Breast epithelium (tissue), 4 donors: Measurements from ENCODE around the gene MAN1B1. TPM values are rescaled to one million over a fixed set of nuclear protein-coding genes. Genes with fewer than 3 reads are reported as not detected.
"Not testable (repeated sequence)": the region's sequence is repeated elsewhere in the genome, so short reads cannot be mapped to it uniquely, and the experiment has no call there.

ENCODE experiments used
- DNase-seq, 2 donors: peaks; one replicate each; pipeline ENCODE4 v3.0.0-alpha.2; 2019; ENCODE audit warnings: low spot score in 2 of 2
- H3K27ac ChIP-seq, 2 donors: fragments of 200-600 bp; sonication (generic) in 1 of 2; one replicate each; pipeline ENCODE4 v1.5.1; 2016 to 2019; ENCODE audit warnings: mild to moderate bottlenecking in 1 of 2
- H3K27me3 ChIP-seq, 2 donors: fragments of 200-600 bp; sonication (generic) in 1 of 2; one replicate each; pipeline versions ENCODE4 v1.5.1 to v1.6.0; 2017 to 2019; ENCODE audit warnings: control low read depth in 1 of 2, mild to moderate bottlenecking in 1 of 2
- H3K36me3 ChIP-seq: fragments of 200-600 bp; one replicate; pipeline ENCODE4 v1.5.1; 2019
- H3K4me1 ChIP-seq, 2 donors: fragments of 200-600 bp; sonication (generic); one replicate each; pipeline ENCODE4 v1.5.1; 2016 to 2019; ENCODE audit warnings: control low read depth in 1 of 2
- H3K4me3 ChIP-seq, 3 donors: fragments of 200-600 bp; sonication (generic); 1 replicate in 2 of 3; 2 replicates in 1 of 3; pipeline ENCODE4 v1.5.1; 2016 to 2019; ENCODE audit warnings: mild to moderate bottlenecking in 3 of 3, moderate library complexity in 2 of 3
- H3K9me3 ChIP-seq, 2 donors: fragments of 200-600 bp; sonication (generic) in 1 of 2; one replicate each; pipeline ENCODE4 v1.5.1; 2016 to 2019; ENCODE audit warnings: control low read depth in 1 of 2
- CTCF ChIP-seq, 3 donors: fragments of 450-650 bp; IDR thresholded peaks; one replicate each; pipeline ENCODE4 v1.5.1; 2016 to 2017; ENCODE audit warnings: antibody characterized with exemption in 3 of 3, mild to moderate bottlenecking in 3 of 3, moderate library complexity in 3 of 3
- POLR2A ChIP-seq: fragments of 450-650 bp; IDR thresholded peaks from one replicate; pipeline ENCODE4 v1.6.1; 2016; ENCODE audit warnings: antibody characterized with exemption, mild to moderate bottlenecking, moderate library complexity
- POLR2AphosphoS5 ChIP-seq, 3 donors: sonication (generic); formaldehyde crosslinking; IDR thresholded peaks; one replicate each; pipeline ENCODE4 v1.6.1; 2017; ENCODE audit warnings: antibody characterized with exemption in 3 of 3
- intact Hi-C: fragments of 100-400 bp; cut with DNase I; formaldehyde crosslinking; loops from one replicate; pipeline ENCODE4 v1.15.1; 2023; ENCODE audit warnings: low total_unique reads
- total RNA-seq, 3 donors: library from RNA; depleted of rRNA; stranded (reverse); fragments of >200 nt; gene quantifications; one replicate each; pipeline ENCODE4 v1.1.0, GENCODE V29; 2016

MAN1B1 gene
- total RNA-seq, 3 donors from 2014 or later: 50.1 to 62.8 (median 50.8) TPM

- H3K9me3 ChIP-seq: peaks cover 0 to 11% of the 10 kb centered on the region in 2 donors
- H3K27me3 ChIP-seq: no peaks in the 10 kb centered on the region
- peak overlapping the region; percentile 73 to 75 for H3K27ac ChIP-seq
- TF ChIP-seq POLR2A: no peak
- no peak for TF ChIP-seq POLR2AphosphoS5 (IDR thresholded peaks at IDR 0.05)
- TF ChIP-seq CTCF (IDR thresholded peaks at IDR 0.05): no peak
- H3K4me1 ChIP-seq: peaks cover 0 to 13% of the 10 kb centered on the region in 2 donors
- no peak for DNase-seq
- H3K36me3 ChIP-seq: no peaks in the 10 kb centered on the region
- intact Hi-C loops: loop anchor here (5.0 kb wide), 1 partner anchor 97 kb away; the partner anchor contains the start of genes CYSRT1 and RNF224
- H3K4me3 ChIP-seq: peak overlapping the region; percentile 63 to 82 (median 80)
Measured at GRCh38 chr9:137130176-137130755, 43.5 kb downstream of the MAN1B1 start.

DNA sequence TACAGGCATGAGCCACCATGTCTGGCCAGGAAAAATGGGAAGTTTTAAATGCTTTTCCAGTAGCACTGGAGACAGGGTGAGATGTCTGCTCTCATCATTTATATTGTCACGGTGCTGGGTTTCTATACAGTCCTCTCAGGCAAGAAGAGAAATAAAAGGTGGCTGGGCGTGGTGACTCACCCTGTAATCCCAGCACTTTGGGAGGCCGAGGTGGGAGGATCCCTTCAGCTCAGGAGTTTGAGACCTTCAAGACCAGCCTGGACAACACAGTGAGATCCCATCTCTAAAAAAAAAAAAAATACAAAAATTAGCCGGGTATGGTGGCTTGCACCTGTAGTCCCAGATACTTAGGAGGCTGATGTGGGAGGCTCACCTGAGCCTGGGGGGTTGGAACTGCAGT lies 47.4 kb downstream of the MAN1B1 start:
- Histone ChIP-seq H3K27ac (no peak overlapping the region), H3K4me1 (no peaks in the 10 kb centered on the region), H3K36me3 (no peaks in the 10 kb centered on the region), H3K9me3 (peaks cover 0 to 11% of the 10 kb centered on the region in 2 donors), H3K4me3 (no peak overlapping the region), H3K27me3 (peaks cover 3 to 37% of the 10 kb centered on the region in 2 donors)
- no peak for DNase-seq
- intact Hi-C loops: loop anchor here (5.0 kb wide), 1 partner anchor 93 kb away; the partner anchor contains the start of genes CYSRT1 and RNF224
- no peak for TF ChIP-seq POLR2AphosphoS5 (IDR thresholded peaks at IDR 0.05)
- TF ChIP-seq CTCF (IDR thresholded peaks at IDR 0.05): no peak
- no peak for TF ChIP-seq POLR2A

DNA sequence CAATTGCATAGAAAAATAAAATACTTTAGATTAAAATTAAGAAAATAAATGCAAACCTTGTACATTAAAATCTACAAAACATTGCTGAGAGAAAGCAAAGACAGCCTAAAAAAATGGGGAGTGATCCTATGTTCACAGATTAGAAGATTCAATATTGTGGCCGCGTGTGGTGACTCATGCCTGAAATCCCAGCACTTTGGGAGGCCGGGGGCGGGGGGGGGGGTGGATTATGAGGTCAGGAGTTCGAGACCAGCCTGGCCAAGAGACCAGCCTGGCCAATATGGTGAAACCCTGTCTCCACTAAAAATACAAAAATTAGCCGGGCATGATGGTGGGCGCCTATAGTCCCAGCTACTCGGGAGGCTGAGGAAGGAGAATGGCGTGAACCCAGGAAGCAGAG lies 48.4 kb downstream of the MAN1B1 start:
- H3K4me3 ChIP-seq, H3K9me3 ChIP-seq, H3K4me1 ChIP-seq, DNase-seq, H3K27ac ChIP-seq, H3K36me3 ChIP-seq, intact Hi-C loops: not testable (repeated sequence)
- peaks cover 6 to 47% of the 10 kb centered on the region in 2 donors for H3K27me3 ChIP-seq

GRCh38 chr9:137136261-137136880 lies 49.6 kb downstream of the MAN1B1 start:
- Histone ChIP-seq H3K27me3 (peaks cover 6 to 59% of the 10 kb centered on the region in 2 donors), H3K9me3 (no peaks in the 10 kb centered on the region), H3K27ac (no peak overlapping the region), H3K36me3 (no peaks in the 10 kb centered on the region), H3K4me3 (no peak overlapping the region), H3K4me1 (no peaks in the 10 kb centered on the region)
- intact Hi-C loops: no loop called here
- TF ChIP-seq POLR2A: no peak
- TF ChIP-seq CTCF (IDR thresholded peaks at IDR 0.05): no peak
- no peak for TF ChIP-seq POLR2AphosphoS5 (IDR thresholded peaks at IDR 0.05)
- no peak for DNase-seq

- no peak for DNase-seq
- TF ChIP-seq POLR2A: no peak
- no peak for TF ChIP-seq CTCF (IDR thresholded peaks at IDR 0.05)
- TF ChIP-seq POLR2AphosphoS5 (IDR thresholded peaks at IDR 0.05): no peak
- H3K4me1 ChIP-seq: no peaks in the 10 kb centered on the region
- intact Hi-C loops: no loop called here
- no peaks in the 10 kb centered on the region for H3K36me3 ChIP-seq
- no peak overlapping the region for H3K4me3 ChIP-seq
- peaks cover 6 to 66% of the 10 kb centered on the region in 2 donors for H3K27me3 ChIP-seq
- H3K27ac ChIP-seq: no peak overlapping the region
- no peaks in the 10 kb centered on the region for H3K9me3 ChIP-seq
Measured at GRCh38 chr9:137136881-137137607, 50.3 kb downstream of the MAN1B1 start.
